A549 treated with Hydrocortisone at 1 μM for 4 hours (cell line): ENCODE data around the gene KRTAP9-1. TPM values are rescaled to one million over a fixed set of nuclear protein-coding genes. Genes with fewer than 3 reads are reported as not detected.

ENCODE experiments used
- total RNA-seq: library from RNA; stranded (reverse); fragments of 200-300 nt; extraction: Qiagen RNA extraction; gene quantifications from 5 replicates; pipeline ENCODE4 v1.2.3, GENCODE V29; 2022

The KRTAP9-1 gene
- total RNA-seq, result not detected in 5 replicates

GRCh38 chr17:41189837-41190318 lies at the start of gene KRTAP9-1:
TSS of gene KRTAP9-1 (plus strand) at chr17:41189887. CDS start at chr17:41189887, 0 bp downstream.

GRCh38 chr17:41140360-41141131 lies 49.1 kb upstream of the KRTAP9-1 start, which contains the start of gene KRTAP4-6:
TSS of gene KRTAP4-6 (minus strand) at chr17:41140544. CDS start at chr17:41140487, 57 bp downstream.

GRCh38 chr17:41149652-41149985 lies 40.1 kb upstream of the KRTAP9-1 start, which contains the start of gene KRTAP4-5:
TSS of gene KRTAP4-5 (minus strand) at chr17:41149825. CDS start at chr17:41149767, 58 bp downstream.

GRCh38 chr17:41160648-41161047 lies 29.0 kb upstream of the KRTAP9-1 start, which contains the start of gene KRTAP4-4:
TSS of gene KRTAP4-4 (minus strand) at chr17:41160748. CDS start at chr17:41160691, 57 bp downstream.

GRCh38 chr17:41168121-41168520 lies 21.6 kb upstream of the KRTAP9-1 start, which contains the start of gene KRTAP4-3:
TSS of gene KRTAP4-3 (minus strand) at chr17:41168221. CDS start at chr17:41168172, 49 bp downstream.

GRCh38 chr17:41177727-41178271 lies 11.9 kb upstream of the KRTAP9-1 start, which contains the start of gene KRTAP4-2:
TSS of gene KRTAP4-2 (minus strand) at chr17:41178221. CDS start at chr17:41178164, 57 bp downstream.

GRCh38 chr17:41184480-41184961 lies 5.2 kb upstream of the KRTAP9-1 start, which contains the start of gene KRTAP4-1:
TSS of gene KRTAP4-1 (minus strand) at chr17:41184911. CDS start at chr17:41184854, 57 bp downstream.

GRCh38 chr17:41226598-41227095 lies 37.0 kb downstream of the KRTAP9-1 start, which contains the start of gene KRTAP9-2:
TSS of gene KRTAP9-2 (plus strand) at chr17:41226648. CDS start at chr17:41226655, 7 bp downstream.

GRCh38 chr17:41232399-41233105 lies 42.9 kb downstream of the KRTAP9-1 start, which contains the start of gene KRTAP9-3:
TSS of gene KRTAP9-3 (plus strand) at chr17:41232449. CDS start at chr17:41232502, 53 bp downstream.

GRCh38 chr17:41237949-41238437 lies 48.3 kb downstream of the KRTAP9-1 start, which contains the start of gene KRTAP9-8:
TSS of gene KRTAP9-8 (plus strand) at chr17:41237999. CDS start at chr17:41238052, 53 bp downstream.

Other genes starting within 250 kb of the KRTAP9-1 start
- gene KRT39, start 222.9 kb upstream of the KRTAP9-1 start, total RNA-seq, result not detected in 5 replicates
- gene KRT40, start 205.6 kb upstream of the KRTAP9-1 start, total RNA-seq, result not detected in 5 replicates
- gene KRTAP3-3, start 195.7 kb upstream of the KRTAP9-1 start, total RNA-seq, result not detected in 5 replicates
- gene KRTAP3-2, start 190.0 kb upstream of the KRTAP9-1 start, total RNA-seq, result 0.26 to 0.44 TPM (median 0.29 TPM) in 5 replicates
- 0.24 TPM in 1 of 5 replicates, not detected in the others for gene KRTAP3-1, start 180.8 kb upstream of the KRTAP9-1 start, total RNA-seq
- not detected in 5 replicates for gene KRTAP1-5, start 162.7 kb upstream of the KRTAP9-1 start, total RNA-seq
- not detected in 5 replicates for gene KRTAP1-4, start 159.7 kb upstream of the KRTAP9-1 start, total RNA-seq
- not detected in 5 replicates for gene KRTAP1-3, start 155.0 kb upstream of the KRTAP9-1 start, total RNA-seq
- gene KRTAP1-1, start 148.4 kb upstream of the KRTAP9-1 start, total RNA-seq, result not detected in 5 replicates
- gene KRTAP2-1, start 142.6 kb upstream of the KRTAP9-1 start, total RNA-seq, result not detected in 5 replicates
- gene KRTAP2-2, start 134.7 kb upstream of the KRTAP9-1 start, total RNA-seq, result not detected in 5 replicates
- gene KRTAP2-3, start 129.8 kb upstream of the KRTAP9-1 start, total RNA-seq, result 0.20 to 0.22 TPM in 2 of 5 replicates, not detected in the others
- gene KRTAP2-4, start 124.0 kb upstream of the KRTAP9-1 start, total RNA-seq, result not detected in 5 replicates
- not detected in 5 replicates for gene KRTAP4-7, start 105.7 kb upstream of the KRTAP9-1 start, total RNA-seq
- not detected in 5 replicates for gene KRTAP4-8, start 91.7 kb upstream of the KRTAP9-1 start, total RNA-seq
- not detected in 5 replicates for gene KRTAP4-16, start 87.7 kb upstream of the KRTAP9-1 start, total RNA-seq
- gene KRTAP4-9, start 84.5 kb upstream of the KRTAP9-1 start, total RNA-seq, result not detected in 5 replicates
- gene KRTAP4-11, start 71.5 kb upstream of the KRTAP9-1 start, total RNA-seq, result not detected in 5 replicates
- gene KRTAP4-12, start 65.7 kb upstream of the KRTAP9-1 start, total RNA-seq, result not detected in 5 replicates
- not detected in 5 replicates for gene KRTAP4-6, start 49.3 kb upstream of the KRTAP9-1 start, total RNA-seq
- gene KRTAP4-5, start 40.1 kb upstream of the KRTAP9-1 start, total RNA-seq, result not detected in 5 replicates
- not detected in 5 replicates for gene KRTAP4-4, start 29.1 kb upstream of the KRTAP9-1 start, total RNA-seq
- not detected in 5 replicates for gene KRTAP4-3, start 21.7 kb upstream of the KRTAP9-1 start, total RNA-seq
- gene KRTAP4-2, start 11.7 kb upstream of the KRTAP9-1 start, total RNA-seq, result not detected in 5 replicates
- 0.10 to 0.29 TPM (median 0.16 TPM) in 3 of 5 replicates, not detected in the others for gene KRTAP4-1, start 5.0 kb upstream of the KRTAP9-1 start, total RNA-seq
- gene KRTAP9-2, start 36.8 kb downstream of the KRTAP9-1 start, total RNA-seq, result not detected in 5 replicates
- gene KRTAP9-3, start 42.6 kb downstream of the KRTAP9-1 start, total RNA-seq, result not detected in 5 replicates
- gene KRTAP9-8, start 48.1 kb downstream of the KRTAP9-1 start, total RNA-seq, result not detected in 5 replicates
- not detected in 5 replicates for gene KRTAP9-4, start 59.8 kb downstream of the KRTAP9-1 start, total RNA-seq
- gene KRTAP9-9, start 65.5 kb downstream of the KRTAP9-1 start, total RNA-seq, result not detected in 5 replicates
- not detected in 5 replicates for gene KRTAP9-6, start 75.5 kb downstream of the KRTAP9-1 start, total RNA-seq
- not detected in 5 replicates for gene KRTAP9-7, start 85.8 kb downstream of the KRTAP9-1 start, total RNA-seq
- not detected in 5 replicates for gene KRTAP29-1, start 113.0 kb downstream of the KRTAP9-1 start, total RNA-seq
- gene KRTAP16-1, start 119.4 kb downstream of the KRTAP9-1 start, total RNA-seq, result not detected in 5 replicates
- not detected in 5 replicates for gene KRTAP17-1, start 125.8 kb downstream of the KRTAP9-1 start, total RNA-seq
- not detected in 5 replicates for gene KRT33A, start 160.9 kb downstream of the KRTAP9-1 start, total RNA-seq
- not detected in 5 replicates for gene KRT33B, start 179.9 kb downstream of the KRTAP9-1 start, total RNA-seq
- 0.22 to 0.52 TPM (median 0.46 TPM) in 5 replicates for gene KRT34, start 192.4 kb downstream of the KRTAP9-1 start, total RNA-seq
- not detected in 5 replicates for gene KRT31, start 207.7 kb downstream of the KRTAP9-1 start, total RNA-seq
- not detected in 5 replicates for gene KRT37, start 234.7 kb downstream of the KRTAP9-1 start, total RNA-seq